ENCODE results near the gene KLK5.
"Not testable (repeated sequence)": the region's sequence is repeated elsewhere in the genome, so short reads cannot be mapped to it uniquely, and the experiment has no call there.

KLK5 gene

GRCh38 chr19:50969810-50970209 is 17.0 kb upstream of the KLK5 start:
- H3K4me3 ChIP-seq (ENCODE audit: low read depth, low read length), result not testable (repeated sequence)

- H3K4me3 ChIP-seq (ENCODE audit: low read depth, low read length), result no peak within 1 kb of the TSS
Measured at GRCh38 chr19:50969413-50969760, 16.5 kb upstream of the KLK5 start, which contains the start of gene KLK6. TSS of gene KLK6 (minus strand) at chr19:50969591. CDS start at chr19:50968104, 1,487 bp downstream.

- no peak overlapping the region for H3K4me3 ChIP-seq (ENCODE audit: low read depth, low read length)
Measured at GRCh38 chr19:50968716-50969412, 16.0 kb upstream of the KLK5 start.

GRCh38 chr19:50967929-50968715 is 15.3 kb upstream of the KLK5 start:
- H3K4me3 ChIP-seq (ENCODE audit: low read depth, low read length), result no peak overlapping the region

GRCh38 chr19:50964266-50964665 is 11.4 kb upstream of the KLK5 start:
- H3K4me3 ChIP-seq (ENCODE audit: low read depth, low read length), result no peak overlapping the region

GRCh38 chr19:50963381-50963780 is 10.5 kb upstream of the KLK5 start:
- H3K4me3 ChIP-seq (ENCODE audit: low read depth, low read length), result no peak overlapping the region

GRCh38 chr19:50962245-50962644 is 9.4 kb upstream of the KLK5 start:
- no peak overlapping the region for H3K4me3 ChIP-seq (ENCODE audit: low read depth, low read length)

- no peak overlapping the region for H3K4me3 ChIP-seq (ENCODE audit: low read depth, low read length)
Measured at GRCh38 chr19:50959731-50960500, 7.1 kb upstream of the KLK5 start.

- H3K4me3 ChIP-seq (ENCODE audit: low read depth, low read length), result no peak overlapping the region
Measured at GRCh38 chr19:50957587-50957986, 4.7 kb upstream of the KLK5 start.

- no peak overlapping the region for H3K4me3 ChIP-seq (ENCODE audit: low read depth, low read length)
Measured at GRCh38 chr19:50949861-50950260, 3.0 kb downstream of the KLK5 start.

- H3K4me3 ChIP-seq (ENCODE audit: low read depth, low read length), result no peak overlapping the region
Measured at GRCh38 chr19:50947123-50947522, 5.7 kb downstream of the KLK5 start.

GRCh38 chr19:50944795-50945194 is 8.0 kb downstream of the KLK5 start:
- no peak overlapping the region for H3K4me3 ChIP-seq (ENCODE audit: low read depth, low read length)

GRCh38 chr19:50943074-50943828 is 9.6 kb downstream of the KLK5 start:
- H3K4me3 ChIP-seq (ENCODE audit: low read depth, low read length), result no peak overlapping the region

- H3K4me3 ChIP-seq (ENCODE audit: low read depth, low read length), result no peak overlapping the region
Measured at GRCh38 chr19:50939596-50939995, 13.2 kb downstream of the KLK5 start.

GRCh38 chr19:50933640-50934039 is 19.2 kb downstream of the KLK5 start:
- H3K4me3 ChIP-seq (ENCODE audit: low read depth, low read length), result no peak overlapping the region

- no peak overlapping the region for H3K4me3 ChIP-seq (ENCODE audit: low read depth, low read length)
Measured at GRCh38 chr19:50932690-50933083, 20.2 kb downstream of the KLK5 start.

- no peak overlapping the region for H3K4me3 ChIP-seq (ENCODE audit: low read depth, low read length)
Measured at GRCh38 chr19:50932018-50932689, 20.7 kb downstream of the KLK5 start.

GRCh38 chr19:50931023-50931422 is 21.8 kb downstream of the KLK5 start:
- no peak overlapping the region for H3K4me3 ChIP-seq (ENCODE audit: low read depth, low read length)

GRCh38 chr19:50928831-50929230 is 24.0 kb downstream of the KLK5 start:
- H3K4me3 ChIP-seq (ENCODE audit: low read depth, low read length), result no peak overlapping the region

GRCh38 chr19:50926144-50926543 is 26.7 kb downstream of the KLK5 start:
- H3K4me3 ChIP-seq (ENCODE audit: low read depth, low read length), result no peak overlapping the region

Measured in iPS-11a (cell line).